Measurements from ENCODE around the gene PCDH10. TPM values are rescaled to one million over a fixed set of nuclear protein-coding genes. Genes with fewer than 3 reads are reported as not detected.

PCDH10 gene
- total and polyA plus RNA-seq, 12 donors: 0.01 to 0.20 (median 0.09) TPM; not detected in 3

DNA sequence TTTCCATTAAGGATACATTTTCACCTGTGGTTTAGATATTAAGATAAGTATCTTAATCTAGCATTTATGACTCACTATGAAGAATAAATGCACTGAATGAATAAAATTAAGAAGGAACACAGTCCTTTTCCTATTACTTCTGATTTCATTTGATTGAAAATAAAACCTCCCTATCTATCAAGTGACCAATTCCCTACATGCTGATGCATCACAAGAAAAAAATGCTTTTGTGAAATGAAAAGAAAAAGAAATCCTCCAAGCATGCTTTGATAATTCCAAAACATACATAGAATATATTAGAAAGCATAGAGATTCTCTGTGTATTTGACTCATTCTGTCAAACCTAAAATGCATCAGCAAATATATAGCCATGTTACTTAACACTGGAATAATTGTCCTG is 37.1 kb downstream of the PCDH10 start:
- ATAC-seq (no peak), DNase-seq (no peak)
- no peak overlapping the region for H3K27ac ChIP-seq
- intact Hi-C loops (cut with DNase I): no loop called here
- TF ChIP-seq CTCF (IDR thresholded peaks at IDR 0.05): no peak
- no peaks in the 10 kb centered on the region for H3K36me3 ChIP-seq
- no peak overlapping the region for H3K4me3 ChIP-seq
- H3K9me3 ChIP-seq: no peaks in the 10 kb centered on the region
- H3K27me3 ChIP-seq: no peaks in the 10 kb centered on the region
- no peaks in the 10 kb centered on the region for H3K4me1 ChIP-seq

DNA sequence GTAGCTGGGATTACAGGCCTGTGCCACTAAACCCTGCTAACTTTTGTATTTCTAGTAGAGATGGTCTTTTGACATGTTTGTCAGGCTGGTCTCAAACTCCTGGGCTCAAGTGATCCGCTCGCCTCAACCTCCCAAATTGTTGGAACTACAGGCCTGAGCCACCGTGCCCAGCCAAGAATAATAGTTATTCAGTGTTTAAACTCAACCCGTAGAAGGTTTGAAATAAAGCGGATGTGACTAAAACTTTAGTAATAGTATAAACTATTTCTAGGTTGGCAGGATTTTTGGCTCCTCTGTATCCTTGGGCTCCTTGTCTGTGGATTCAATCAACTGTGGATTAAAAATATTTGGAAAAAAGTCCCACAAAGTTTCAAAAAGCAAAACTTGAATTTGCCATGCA is 37.8 kb downstream of the PCDH10 start:
- Histone ChIP-seq H3K27ac (no peak overlapping the region), H3K36me3 (no peaks in the 10 kb centered on the region), H3K4me3 (no peak overlapping the region), H3K27me3 (no peaks in the 10 kb centered on the region), H3K9me3 (no peaks in the 10 kb centered on the region), H3K4me1 (no peaks in the 10 kb centered on the region)
- ATAC-seq: no peak
- intact Hi-C loops (cut with DNase I): no loop called here
- no peak for TF ChIP-seq CTCF (IDR thresholded peaks at IDR 0.05)
- no peak for DNase-seq
- 89 to 96% methylated on average over 5 of the region's 5 CpGs for WGBS, 2 donors

- no peak overlapping the region for H3K27ac ChIP-seq
- WGBS, 2 donors: 83 to 87% methylated on average over 8 of the region's 8 CpGs
- no peaks in the 10 kb centered on the region for H3K27me3 ChIP-seq
- intact Hi-C loops (cut with DNase I): no loop called here
- DNase-seq (no peak), ATAC-seq (no peak)
- H3K4me3 ChIP-seq: no peak overlapping the region
- peaks cover 0 to under 1% (median 0%) of the 10 kb centered on the region in 11 donors for H3K9me3 ChIP-seq
- no peaks in the 10 kb centered on the region for H3K36me3 ChIP-seq
- H3K4me1 ChIP-seq: no peaks in the 10 kb centered on the region
- TF ChIP-seq CTCF (IDR thresholded peaks at IDR 0.05): no peak
Measured at GRCh38 chr4:133188433-133189146, 39.5 kb downstream of the PCDH10 start.

DNA sequence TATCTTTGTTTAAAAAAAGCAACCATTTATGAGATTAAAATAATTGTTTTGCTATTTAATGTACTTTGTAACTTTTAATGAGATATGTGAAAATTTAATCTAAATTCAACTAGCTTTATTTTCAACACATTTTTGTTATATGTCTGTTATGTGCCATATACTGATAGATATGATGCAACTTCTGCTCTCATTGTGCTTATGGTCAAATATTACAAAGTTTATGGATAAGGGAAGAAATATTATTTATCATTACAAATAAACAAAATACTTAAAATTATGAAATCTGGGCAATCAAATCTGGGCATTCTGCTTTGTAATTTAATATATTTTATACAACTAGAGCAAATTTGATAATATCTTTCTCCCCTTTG is 40.0 kb downstream of the PCDH10 start:
- H3K9me3 ChIP-seq: peaks cover 0 to 5% (median 0%) of the 10 kb centered on the region in 11 donors
- no peak overlapping the region for H3K4me3 ChIP-seq
- ATAC-seq: no peak
- H3K27me3 ChIP-seq: no peaks in the 10 kb centered on the region
- H3K4me1 ChIP-seq: no peaks in the 10 kb centered on the region
- DNase-seq: no peak
- intact Hi-C loops (cut with DNase I): no loop called here
- no peaks in the 10 kb centered on the region for H3K36me3 ChIP-seq
- no peak for TF ChIP-seq CTCF (IDR thresholded peaks at IDR 0.05)
- H3K27ac ChIP-seq: no peak overlapping the region
